Osteoblast (primary cell): Measurements from ENCODE around the gene CTCFL. TPM values are rescaled to one million over a fixed set of nuclear protein-coding genes. Genes with fewer than 3 reads are reported as not detected.
A peak's percentile ranks its signal among the peaks of the same experiment; 100 is the strongest.

Experiments
- DNase-seq: peaks from one replicate; pipeline ENCODE4 v3.0.0; 2011; ENCODE audit warnings: low spot score, mixed read lengths; ENCODE audit not compliant: insufficient read length; ENCODE audit errors: missing footprints
- H2AFZ ChIP-seq: 2 replicates; pipeline ENCODE4 v1.6.0; 2011; ENCODE audit warnings: mild to moderate bottlenecking, low read length
- H3K27ac ChIP-seq: 2 replicates; pipeline ENCODE4 v1.5.1; 2011; ENCODE audit warnings: mild to moderate bottlenecking, low read depth, low read length, moderate library complexity
- H3K27me3 ChIP-seq: 2 replicates; pipeline ENCODE4 v1.6.0; 2012; ENCODE audit warnings: mild to moderate bottlenecking, control low read depth, inconsistent platforms, low read length, moderate library complexity; ENCODE audit not compliant: insufficient read depth
- H3K36me3 ChIP-seq: 2 replicates; pipeline ENCODE4 v1.5.1; 2011; ENCODE audit warnings: mild to moderate bottlenecking, low read length, control low read depth, moderate library complexity; ENCODE audit not compliant: insufficient read depth
- H3K4me1 ChIP-seq: 2 replicates; pipeline ENCODE4 v1.5.1; 2011; ENCODE audit warnings: mild to moderate bottlenecking, low read length, control low read depth, moderate library complexity; ENCODE audit not compliant: insufficient read depth
- H3K4me2 ChIP-seq: 2 replicates; pipeline ENCODE4 v1.6.0; 2011; ENCODE audit warnings: mild to moderate bottlenecking, low read length; ENCODE audit not compliant: insufficient read depth
- H3K4me3 ChIP-seq: fragments of 200-600 bp; sonication (generic); 3 replicates; pipeline ENCODE4 v1.5.1; 2012; ENCODE audit warnings: mild to moderate bottlenecking, low read length, inconsistent platforms; ENCODE audit not compliant: insufficient read depth
- H3K79me2 ChIP-seq: 2 replicates; pipeline ENCODE4 v1.6.0; 2012; ENCODE audit warnings: mild to moderate bottlenecking, low read length, control low read depth, inconsistent platforms; ENCODE audit not compliant: insufficient read depth
- H3K9me3 ChIP-seq: 2 replicates; pipeline ENCODE4 v1.5.1; 2011; ENCODE audit warnings: low read depth, low read length, control low read depth
- H4K20me1 ChIP-seq: 2 replicates; pipeline ENCODE4 v1.6.0; 2012; ENCODE audit warnings: mild to moderate bottlenecking, low read length, control low read depth; ENCODE audit not compliant: insufficient read depth
- CTCF ChIP-seq: IDR thresholded peaks from 2 replicates; pipeline ENCODE4 v1.5.1; 2011; ENCODE audit warnings: mild to moderate bottlenecking, low read depth, low read length, moderate library complexity; ENCODE audit errors: extremely low read depth
- total RNA-seq: library from RNA; depleted of rRNA; stranded (reverse); fragments of >200 nt; gene quantifications from 2 replicates; pipeline ENCODE4 v1.2.3, GENCODE V29; 2012

The CTCFL gene
- total RNA-seq, 1 donor: not detected

GRCh38 chr20:57480444-57481160 lies 44.3 kb downstream of the CTCFL start:
- Histone ChIP-seq H3K79me2 (no peaks in the 10 kb centered on the region), H3K27me3 (peaks cover 9% of the 10 kb centered on the region), H3K9me3 (no peaks in the 10 kb centered on the region), H3K4me2 (no peak overlapping the region), H2AFZ (no peak overlapping the region), H4K20me1 (no peaks in the 10 kb centered on the region), H3K27ac (no peak overlapping the region), H3K4me1 (no peaks in the 10 kb centered on the region), H3K4me3 (no peak overlapping the region), H3K36me3 (no peaks in the 10 kb centered on the region)
- no peak for TF ChIP-seq CTCF
- peak; percentile 25 for DNase-seq

- no peak for TF ChIP-seq CTCF
- H3K27ac ChIP-seq: no peak overlapping the region
- no peak for DNase-seq
- H3K4me1 ChIP-seq: no peaks in the 10 kb centered on the region
- no peak overlapping the region for H3K4me2 ChIP-seq
- peaks cover 18% of the 10 kb centered on the region for H3K27me3 ChIP-seq
- H2AFZ ChIP-seq: no peak overlapping the region
- no peaks in the 10 kb centered on the region for H3K9me3 ChIP-seq
- H3K36me3 ChIP-seq: no peaks in the 10 kb centered on the region
- H3K4me3 ChIP-seq: no peak overlapping the region
- H3K79me2 ChIP-seq: no peaks in the 10 kb centered on the region
- no peaks in the 10 kb centered on the region for H4K20me1 ChIP-seq
Observed at GRCh38 chr20:57479196-57479595, 45.7 kb downstream of the CTCFL start.

DNA sequence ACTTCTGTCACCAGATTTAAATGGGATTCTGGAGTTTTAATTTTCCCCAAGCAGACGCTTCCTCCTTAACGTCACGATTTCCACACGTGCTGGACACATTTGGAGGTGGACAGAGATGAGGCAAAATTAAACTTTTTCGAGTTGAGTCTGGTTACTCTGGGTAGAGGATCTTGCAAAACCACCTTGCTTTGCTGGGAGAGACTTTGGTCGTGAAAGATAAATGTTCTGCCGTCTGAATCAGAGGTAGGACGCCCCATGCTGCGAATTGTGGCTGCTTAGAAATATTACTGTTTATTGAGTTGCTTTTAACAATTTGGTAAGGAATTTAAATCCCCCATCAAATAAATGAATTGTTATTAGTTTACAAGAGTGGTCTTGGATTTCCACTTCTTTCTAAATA lies 46.8 kb downstream of the CTCFL start:
- Histone ChIP-seq H2AFZ (no peak overlapping the region), H3K27me3 (peaks cover 22% of the 10 kb centered on the region), H4K20me1 (no peaks in the 10 kb centered on the region), H3K4me3 (no peak overlapping the region), H3K79me2 (no peaks in the 10 kb centered on the region), H3K36me3 (no peaks in the 10 kb centered on the region), H3K4me2 (no peak overlapping the region), H3K27ac (no peak overlapping the region), H3K4me1 (no peaks in the 10 kb centered on the region), H3K9me3 (no peaks in the 10 kb centered on the region)
- DNase-seq: peak; percentile 17
- TF ChIP-seq CTCF: no peak

- Histone ChIP-seq H3K27me3 (peaks cover 22% of the 10 kb centered on the region), H3K27ac (no peak overlapping the region), H3K4me1 (no peaks in the 10 kb centered on the region), H3K9me3 (no peaks in the 10 kb centered on the region), H3K4me2 (no peak overlapping the region), H2AFZ (no peak overlapping the region), H3K79me2 (no peaks in the 10 kb centered on the region), H4K20me1 (no peaks in the 10 kb centered on the region), H3K4me3 (no peak overlapping the region), H3K36me3 (no peaks in the 10 kb centered on the region)
- peak; percentile 73 for DNase-seq
- TF ChIP-seq CTCF: no peak
Observed at GRCh38 chr20:57476641-57477461, 48.1 kb downstream of the CTCFL start.
